HL-60/S4 treated with phorbol 12-myristate 13-acetate at 8.2 ng/mL for 4 days and 3 days (cell line): ENCODE data around the gene PCED1B.
"Not testable (repeated sequence)": the region's sequence is repeated elsewhere in the genome, so short reads cannot be mapped to it uniquely, and the experiment has no call there.

Experiments
- in situ Hi-C: fragments of 300-500 bp; cut with MboI; formaldehyde crosslinking; loops from 2 replicates; pipeline ENCODE4 v1.15.0; 2022; ENCODE audit warnings: low sequenced_read_pairs

Gene PCED1B

DNA sequence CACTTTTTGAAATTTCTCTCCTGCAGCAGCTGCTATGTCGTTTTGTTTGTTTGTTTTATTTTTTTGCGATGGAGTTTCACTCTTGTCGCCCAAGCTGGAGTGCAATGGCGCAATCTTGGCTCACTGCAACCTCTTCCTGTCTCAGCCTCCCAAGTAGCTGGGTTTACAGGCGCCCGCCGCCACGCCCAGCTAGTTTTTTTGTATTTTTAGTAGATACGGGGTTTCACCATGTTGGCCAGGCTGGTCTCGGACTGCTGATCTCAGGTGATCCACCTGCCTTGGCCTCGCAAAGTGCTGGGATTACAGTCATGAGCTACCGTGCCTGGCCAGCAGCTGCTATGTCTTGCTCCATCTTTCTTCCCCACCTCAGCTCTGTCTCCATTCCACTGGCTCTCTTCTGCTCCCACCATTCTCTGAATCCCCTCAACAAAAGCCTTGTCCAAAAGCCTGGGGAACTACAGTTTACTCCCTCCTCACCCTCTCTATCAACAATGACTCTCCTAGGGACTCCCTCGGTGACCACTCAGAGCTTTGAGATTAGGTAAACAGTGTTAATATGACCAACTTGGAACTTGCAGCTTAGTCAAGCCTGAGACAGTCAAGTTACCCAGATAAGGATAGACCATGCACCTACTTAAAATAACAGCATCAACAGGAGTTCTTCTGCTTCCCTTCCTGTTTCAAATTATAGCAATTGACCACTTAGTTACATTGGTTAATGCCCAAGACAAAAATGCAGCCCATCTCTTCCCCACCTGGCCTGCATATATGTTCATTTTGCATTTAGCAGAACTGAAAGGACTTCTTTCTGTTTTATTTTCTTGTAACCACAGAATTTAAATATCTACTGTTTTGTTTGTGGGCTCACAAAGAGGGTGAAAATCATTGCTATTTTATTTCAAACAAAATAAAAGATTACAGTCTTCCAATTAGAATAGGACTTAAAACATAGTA, 189.4 kb downstream of the PCED1B start:
- in situ Hi-C loops = no loop called here

DNA sequence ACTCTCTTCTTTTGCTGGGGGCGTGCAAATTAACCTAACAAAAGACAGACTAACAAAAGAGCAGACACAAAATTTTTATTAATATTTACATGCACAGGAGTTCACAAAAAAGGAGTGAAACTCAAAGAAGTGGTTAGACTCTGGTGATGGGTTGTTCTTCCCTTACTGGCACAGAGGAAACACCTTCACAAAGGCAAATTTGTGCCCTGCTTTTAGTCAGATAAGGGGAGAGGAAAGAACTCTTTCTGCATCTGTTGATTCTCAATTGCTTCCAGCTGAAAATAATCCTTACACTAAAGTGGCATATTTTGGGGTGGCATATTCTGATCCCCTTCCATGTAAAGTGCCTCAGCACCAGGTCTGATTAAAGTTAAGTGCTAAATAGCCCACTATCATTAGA, 190.5 kb downstream of the PCED1B start:
- in situ Hi-C loops = no loop called here

DNA sequence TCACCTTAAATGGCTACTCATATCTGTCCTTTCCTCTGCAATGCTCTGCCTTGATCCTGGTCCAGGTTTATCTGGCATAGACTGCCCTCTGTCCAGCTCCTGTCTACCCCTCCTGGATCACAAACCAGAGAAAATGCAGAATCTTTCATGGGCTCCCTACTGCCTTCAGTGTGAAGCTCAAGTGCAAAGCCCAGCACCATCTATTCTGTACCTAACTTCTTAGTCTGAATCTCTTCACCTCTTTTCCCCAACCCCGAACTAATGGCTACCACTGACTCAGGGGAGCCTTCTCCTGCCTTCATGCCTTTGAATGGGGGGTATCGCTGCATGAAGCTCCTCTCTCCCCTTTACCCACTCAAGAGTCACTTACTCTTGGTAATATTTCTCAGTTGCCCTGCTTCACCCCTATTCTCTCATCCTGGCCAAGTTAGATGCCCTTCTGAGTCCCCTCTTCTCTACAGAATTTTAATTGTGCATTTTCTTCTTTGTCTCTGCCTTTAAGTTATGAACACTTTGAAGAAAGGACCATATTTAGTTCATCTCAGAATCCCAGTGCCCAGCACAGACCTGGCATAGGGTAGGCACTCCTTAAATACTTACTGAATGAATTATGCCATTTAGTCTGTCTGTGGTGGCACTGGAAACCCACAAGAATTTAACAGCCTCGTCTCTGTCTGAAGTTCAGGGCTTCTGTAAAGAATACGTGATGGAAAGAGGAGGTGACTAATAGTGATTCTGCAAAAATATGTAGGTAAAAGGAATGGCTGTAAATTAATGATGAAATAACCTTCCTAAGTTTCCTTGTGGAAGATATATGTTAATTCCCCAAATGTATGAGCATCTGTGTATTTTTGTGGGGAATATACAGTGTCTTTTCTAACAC, 191.6 kb downstream of the PCED1B start:
- in situ Hi-C loops = no loop called here

DNA sequence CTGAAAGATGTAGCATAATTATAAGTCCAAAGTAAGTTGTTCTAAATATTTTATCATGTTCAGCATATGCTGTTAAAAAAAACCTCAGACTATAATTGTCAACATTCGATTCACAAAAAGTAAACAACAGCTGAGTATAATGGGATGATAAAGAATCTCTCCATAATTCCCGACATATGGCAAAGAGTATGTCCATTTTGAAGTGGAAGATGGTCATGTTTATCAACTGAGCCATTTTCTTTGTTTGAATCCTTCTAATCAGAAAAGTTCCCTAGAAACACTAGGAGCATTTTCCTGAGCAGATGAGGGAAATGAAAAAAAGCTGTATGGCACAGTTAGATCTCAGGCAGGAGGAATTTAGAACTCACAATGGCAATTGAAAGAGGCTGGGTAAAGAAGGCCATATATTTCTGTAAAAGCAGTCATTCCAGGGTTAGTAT, 192.4 kb downstream of the PCED1B start:
- in situ Hi-C loops = no loop called here

DNA sequence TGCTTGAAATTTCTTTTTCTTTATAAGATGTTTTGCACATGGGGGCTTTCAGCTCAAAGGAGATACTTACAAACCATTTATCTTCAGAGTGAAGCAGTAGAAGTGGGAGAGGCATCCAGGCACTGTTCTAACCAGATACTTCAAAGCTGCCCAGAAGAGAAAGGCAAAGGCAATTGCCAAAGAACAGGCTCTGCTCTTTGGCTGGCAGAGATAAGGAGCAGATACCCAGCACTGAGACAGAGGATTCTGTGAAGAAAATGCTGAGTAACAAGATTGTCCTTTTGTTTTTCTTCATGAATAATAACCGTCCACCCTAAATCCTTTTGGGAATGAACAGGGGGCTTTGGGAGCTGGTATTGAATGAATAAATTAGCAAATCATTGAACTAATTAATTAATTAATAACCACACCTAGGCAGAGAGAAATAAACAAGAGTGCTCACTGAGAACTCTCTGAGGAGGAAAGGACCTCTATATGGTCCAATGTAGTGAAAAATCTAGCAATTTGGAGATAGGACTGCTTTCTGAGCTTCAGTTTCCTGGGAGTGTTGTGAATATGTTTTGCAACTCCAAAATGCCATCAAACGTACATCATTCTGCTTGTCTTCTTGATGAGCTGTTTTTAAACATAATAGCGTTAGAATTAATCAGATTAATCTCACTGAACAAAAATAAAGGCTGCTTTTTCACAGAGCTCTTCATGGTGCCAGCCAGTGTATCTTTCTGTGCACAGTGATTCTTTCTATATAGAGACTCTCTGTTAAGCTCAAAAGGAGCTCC, 193.2 kb downstream of the PCED1B start:
- in situ Hi-C loops = no loop called here

DNA sequence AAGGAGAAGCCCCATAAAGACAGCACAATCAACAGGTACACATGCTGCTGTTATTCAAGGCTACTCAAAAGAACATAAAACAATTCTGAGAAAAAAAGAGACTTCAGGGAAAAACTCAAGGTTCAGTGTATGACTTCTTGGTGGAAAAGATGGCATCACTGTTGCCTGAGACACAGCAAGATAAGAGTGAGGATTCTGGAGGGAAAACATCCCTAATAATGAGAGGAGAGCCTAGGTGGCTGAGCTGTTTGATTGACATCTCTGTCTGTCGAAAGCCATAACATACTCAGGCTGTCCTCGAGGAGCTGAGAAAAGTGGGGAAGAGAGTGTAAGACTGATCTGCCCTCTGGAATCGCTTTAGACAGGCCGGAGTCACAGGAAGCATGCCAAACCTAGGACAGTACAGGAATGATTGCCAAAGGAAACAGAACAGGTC, 193.8 kb downstream of the PCED1B start:
- in situ Hi-C loops = no loop called here

DNA sequence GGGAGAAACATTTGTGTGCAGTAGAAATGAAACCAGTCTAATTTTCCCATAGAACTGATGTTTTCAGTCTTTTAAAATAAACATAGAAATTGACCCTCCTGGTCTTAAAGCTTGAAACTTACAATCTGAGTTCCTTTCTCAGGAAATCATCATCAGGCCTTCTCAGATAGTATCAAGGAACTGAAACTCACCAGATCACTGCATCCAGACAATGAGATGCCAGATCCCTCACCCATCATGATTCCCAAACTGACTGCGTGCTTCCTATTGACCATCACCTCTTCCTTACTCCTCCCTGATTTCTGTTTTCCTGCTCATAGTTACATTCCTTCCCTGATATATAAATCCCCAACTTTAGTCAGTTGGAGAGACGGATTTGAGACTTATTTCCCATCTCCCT, 195.3 kb downstream of the PCED1B start:
- in situ Hi-C loops = no loop called here

DNA sequence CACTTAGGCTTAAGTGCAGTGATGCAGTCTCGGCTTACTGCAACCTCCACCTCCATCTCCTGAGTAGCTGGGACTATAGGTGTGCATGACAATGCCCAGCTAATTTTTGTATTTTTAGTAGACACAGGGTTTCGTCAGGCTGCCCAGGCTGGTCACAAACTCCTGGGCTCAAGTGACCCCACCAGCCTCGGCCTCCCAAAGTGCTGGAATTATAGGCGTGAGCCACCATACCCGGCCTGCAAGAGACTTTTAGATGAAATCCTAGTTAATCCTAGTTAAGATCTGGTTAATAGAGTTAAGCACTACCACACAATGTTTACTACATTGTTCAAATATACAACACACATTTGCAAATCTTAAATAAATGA, 196.8 kb downstream of the PCED1B start:
- in situ Hi-C loops = no loop called here

DNA sequence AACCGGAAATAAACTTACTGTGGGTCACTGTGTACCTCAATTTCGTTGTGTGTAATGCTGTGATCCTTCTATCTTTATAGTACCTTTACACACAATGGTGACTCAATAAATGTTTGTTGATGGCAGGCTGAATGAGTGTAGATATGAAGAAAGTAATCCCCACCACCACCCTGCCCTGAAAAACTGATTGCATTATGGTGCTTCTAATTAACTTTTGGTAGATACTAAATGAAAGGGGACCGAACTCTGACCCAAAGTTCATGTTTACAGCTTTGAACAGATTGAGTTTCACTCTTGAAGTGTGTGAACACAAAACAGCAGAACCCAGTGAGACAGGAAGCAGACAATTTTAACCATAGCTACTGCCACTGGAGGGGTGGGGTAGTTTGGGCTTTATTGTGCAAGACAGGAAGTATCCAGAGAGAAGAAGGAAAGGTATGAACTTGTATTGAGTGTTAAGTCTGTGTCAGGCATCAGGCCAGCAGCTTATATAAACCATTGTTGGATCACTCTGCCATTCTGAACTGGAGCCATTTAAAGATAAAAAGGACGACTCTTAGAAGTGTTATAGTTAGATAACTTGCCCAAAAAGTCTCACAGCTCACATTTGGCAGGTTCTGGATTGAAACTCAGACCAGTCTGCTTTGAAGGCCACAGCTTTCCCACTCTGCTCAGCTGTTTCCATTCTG, 197.3 kb downstream of the PCED1B start:
- in situ Hi-C loops = no loop called here

DNA sequence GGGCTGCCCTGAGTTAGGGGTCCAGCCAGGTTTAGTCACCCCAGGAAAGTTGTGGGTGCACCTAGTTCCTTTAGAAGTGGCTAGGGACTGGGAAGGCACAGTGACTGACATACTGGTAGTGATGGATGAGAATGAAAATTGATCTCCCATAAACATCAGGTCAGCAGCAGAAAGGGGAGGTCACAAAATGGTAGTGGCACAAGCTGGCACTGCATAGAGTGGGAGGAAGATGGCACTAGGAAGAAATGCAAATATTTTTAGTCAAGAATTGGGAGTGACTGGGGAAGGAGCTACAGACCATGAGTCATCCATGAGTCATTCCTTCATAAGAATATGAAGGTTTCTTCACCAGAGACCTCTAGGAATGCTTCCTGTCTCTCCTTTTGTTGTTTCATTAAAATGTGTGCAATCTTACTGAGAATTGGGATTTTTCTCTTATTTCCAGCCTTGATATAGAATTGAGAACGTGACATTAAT, 198.6 kb downstream of the PCED1B start:
- in situ Hi-C loops = no loop called here

DNA sequence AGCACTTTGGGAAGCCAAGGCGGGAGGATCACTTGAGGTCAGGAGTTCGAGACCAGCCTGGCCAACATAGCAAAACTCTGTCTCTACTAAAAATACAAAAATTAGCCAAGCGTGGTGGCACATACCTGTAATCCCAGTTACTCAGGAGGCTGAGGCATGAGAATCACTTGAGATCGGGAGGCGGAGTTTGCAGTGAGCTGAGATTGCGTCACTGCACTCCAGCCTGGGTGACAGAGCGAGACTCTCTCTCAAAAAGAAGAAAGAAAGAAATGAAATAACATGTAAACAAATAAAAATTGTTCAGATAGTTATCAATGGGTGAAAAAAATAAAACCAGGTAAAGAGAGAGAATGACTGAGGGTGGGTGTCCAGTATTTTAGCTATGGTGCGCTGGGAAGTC, 200.3 kb downstream of the PCED1B start:
- in situ Hi-C loops = not testable (repeated sequence)

DNA sequence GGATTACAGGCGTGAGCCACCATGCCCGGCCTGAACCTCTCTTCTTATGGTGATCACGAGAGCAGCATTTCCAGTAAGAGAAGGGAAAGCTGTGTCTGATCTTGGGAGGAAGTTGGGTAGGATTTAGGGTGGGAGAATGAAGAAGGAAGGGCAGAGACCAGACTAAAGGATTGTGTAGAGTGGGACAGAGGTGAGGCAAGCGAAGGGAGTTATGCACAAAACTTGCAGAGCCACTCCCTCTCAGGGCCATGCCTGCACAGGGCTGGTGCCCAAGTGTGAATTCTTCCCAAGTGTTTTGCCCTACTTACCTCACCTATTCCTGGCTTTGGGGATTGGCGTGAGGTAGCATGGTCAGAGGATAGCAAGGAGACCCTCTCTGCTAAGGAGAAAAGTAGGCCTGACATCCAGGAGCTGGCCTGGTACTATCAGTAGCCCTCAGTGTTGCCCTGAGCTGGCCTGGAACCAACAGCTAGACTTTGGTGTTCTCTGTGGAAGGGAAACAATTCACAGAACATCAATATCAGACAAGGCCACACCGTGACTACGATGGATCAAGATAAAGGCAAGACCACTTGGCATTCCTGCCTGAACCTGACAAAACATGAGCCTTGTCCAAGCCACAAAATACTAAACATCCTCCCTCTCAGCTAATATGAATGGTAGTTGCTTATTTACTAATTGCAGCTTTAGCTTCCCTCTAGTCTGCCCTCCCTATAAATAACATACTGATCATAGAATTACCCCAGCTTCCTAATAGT, 201.3 kb downstream of the PCED1B start:
- in situ Hi-C loops = no loop called here

DNA sequence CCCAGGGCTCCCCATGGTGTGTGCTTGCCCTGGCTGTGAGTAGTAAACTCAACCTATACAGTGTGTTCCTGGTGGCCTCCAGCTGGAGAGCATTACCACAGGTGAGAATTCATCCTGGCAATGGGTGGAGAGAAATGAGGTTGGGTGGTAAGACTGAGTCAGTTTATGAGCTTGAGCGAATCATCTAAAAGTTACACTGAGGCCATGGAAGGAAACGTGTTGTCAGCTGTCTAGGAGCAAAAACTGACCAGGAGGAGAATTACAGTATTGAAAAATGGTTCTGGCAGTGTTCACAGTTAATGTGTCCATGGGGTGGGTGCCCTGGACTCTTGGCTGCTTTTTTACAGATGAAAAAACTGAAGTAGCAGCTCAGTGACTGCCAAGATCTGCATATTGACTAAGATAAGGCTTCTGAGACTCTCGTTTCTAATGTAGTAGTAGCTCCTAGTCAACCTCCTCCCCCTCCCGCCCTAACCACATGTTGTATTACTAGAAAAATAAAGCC, 202.3 kb downstream of the PCED1B start:
- in situ Hi-C loops = no loop called here

DNA sequence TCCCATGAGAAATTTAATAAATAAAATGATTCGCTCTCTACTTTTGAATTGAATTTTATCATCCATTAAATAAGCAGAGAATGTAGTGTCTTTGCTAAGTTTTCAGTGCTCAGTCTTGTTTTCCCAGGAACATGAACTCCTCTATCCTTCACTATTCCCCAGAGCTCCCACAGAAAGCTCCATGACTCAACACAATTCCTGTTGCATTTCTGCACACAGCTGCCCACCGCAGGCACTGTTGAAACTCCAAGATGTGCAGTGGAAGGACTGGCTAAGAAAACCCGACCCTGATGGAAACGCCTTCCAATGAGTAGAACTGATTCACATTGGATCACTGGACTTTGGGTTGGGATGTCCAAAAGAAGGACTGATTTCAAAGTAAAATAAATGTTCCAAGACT, 202.8 kb downstream of the PCED1B start:
- in situ Hi-C loops = no loop called here
